Stomach (tissue), 9 donors: ENCODE measurements around the gene ELL2. TPM values are rescaled to one million over a fixed set of nuclear protein-coding genes. Genes with fewer than 3 reads are reported as not detected.

Experiments used
- DNase-seq, 2 donors: peaks; one replicate each; pipeline versions ENCODE4 v3.0.0 to v3.0.0-alpha.2; 2013 to 2019
- H3K27ac ChIP-seq, 5 donors: fragments of 200-600 bp in 4 of 5; sonication (generic) in 4 of 5; one replicate each; pipeline ENCODE4 v1.5.1; 2013 to 2019; ENCODE audit warnings: mild to moderate bottlenecking in 1 of 5, moderate library complexity in 1 of 5
- H3K27me3 ChIP-seq, 3 donors: fragments of 200-600 bp; sonication (generic); one replicate each; pipeline ENCODE4 v1.5.1; 2017 to 2019; ENCODE audit warnings: mixed run types in 1 of 3
- H3K36me3 ChIP-seq, 4 donors: fragments of 200-600 bp; sonication (generic); 1 replicate in 3 of 4; 2 replicates in 1 of 4; pipeline ENCODE4 v1.5.1; 2016 to 2019
- H3K4me1 ChIP-seq, 4 donors: fragments of 200-600 bp; sonication (generic); one replicate each; pipeline ENCODE4 v1.5.1; 2016 to 2019
- H3K4me3 ChIP-seq, 4 donors: fragments of 200-600 bp; sonication (generic) in 3 of 4; one replicate each; pipeline ENCODE4 v1.5.1; 2016 to 2019; ENCODE audit warnings: mild to moderate bottlenecking in 1 of 4
- H3K9me3 ChIP-seq, 4 donors: fragments of 200-600 bp; sonication (generic); one replicate each; pipeline ENCODE4 v1.5.1; 2016 to 2019
- CTCF ChIP-seq, 7 experiments: fragments of 450-650 bp in 4 of 7; fragments of 200-600 bp in 3 of 7; sonication (generic) in 3 of 7; IDR thresholded peaks; one replicate each; pipeline ENCODE4 v1.5.1; 2016 to 2019; ENCODE audit warnings: antibody characterized with exemption in 7 of 7, control low read depth in 2 of 7, mild to moderate bottlenecking in 1 of 7
- EP300 ChIP-seq: sonication (generic); formaldehyde crosslinking; IDR thresholded peaks from one replicate; pipeline ENCODE4 v1.6.1; 2017; ENCODE audit warnings: antibody characterized with exemption
- POLR2A ChIP-seq, 4 donors: fragments of 450-650 bp; IDR thresholded peaks; one replicate each; pipeline ENCODE4 v1.6.1; 2016; ENCODE audit warnings: antibody characterized with exemption in 4 of 4, control low read depth in 2 of 4, mild to moderate bottlenecking in 1 of 4, moderate library complexity in 1 of 4
- POLR2AphosphoS5 ChIP-seq, 3 donors: sonication (generic); formaldehyde crosslinking; IDR thresholded peaks; one replicate each; pipeline ENCODE4 v1.6.1; 2016; ENCODE audit warnings: antibody characterized with exemption in 3 of 3
- WGBS, 5 donors: extraction: QIAGEN DNeasy Blood & Tissue Kit in 3 of 5; methylation state at CpG; one replicate each; pipeline versions ENCODE4 v1.1.5 to v1.1.7; 2013 to 2018; 5-methylcytosine and 5-hydroxymethylcytosine counted together
- intact Hi-C: fragments of 100-400 bp; cut with DNase I; formaldehyde crosslinking; loops from one replicate; pipeline ENCODE4 v1.15.1; 2023; ENCODE audit warnings: low total_unique reads
- polyA plus RNA-seq, 3 donors: library from polyadenylated mRNA; stranded (reverse); fragments of 200-250 nt; gene quantifications; one replicate each; pipeline ENCODE4 v1.2.3, GENCODE V29; 2013
- total RNA-seq, 5 donors: library from RNA; depleted of rRNA; stranded (reverse); fragments of >200 nt; gene quantifications; one replicate each; pipeline versions ENCODE4 v1.1.0 to v1.2.3, GENCODE V29; 2014 to 2016
- donor health status: healthy with polysubstance abuse.
- donor health status: Bipolar disorder and iron deficiency.
- donor health status: healthy.

Gene ELL2
- total and polyA plus RNA-seq, 8 donors, result 24.7 to 279 (median 98.0) TPM

GRCh38 chr5:95917207-95917606 is 44.4 kb downstream of the ELL2 start:
- Histone ChIP-seq H3K27ac (peak overlapping the region in 1 of 5 donors; percentile 47), H3K4me1 (peaks cover 23 to 80% (median 44%) of the 10 kb centered on the region in 4 donors), H3K36me3 (peaks cover 0 to 54% (median 25%) of the 10 kb centered on the region in 4 donors)

DNA sequence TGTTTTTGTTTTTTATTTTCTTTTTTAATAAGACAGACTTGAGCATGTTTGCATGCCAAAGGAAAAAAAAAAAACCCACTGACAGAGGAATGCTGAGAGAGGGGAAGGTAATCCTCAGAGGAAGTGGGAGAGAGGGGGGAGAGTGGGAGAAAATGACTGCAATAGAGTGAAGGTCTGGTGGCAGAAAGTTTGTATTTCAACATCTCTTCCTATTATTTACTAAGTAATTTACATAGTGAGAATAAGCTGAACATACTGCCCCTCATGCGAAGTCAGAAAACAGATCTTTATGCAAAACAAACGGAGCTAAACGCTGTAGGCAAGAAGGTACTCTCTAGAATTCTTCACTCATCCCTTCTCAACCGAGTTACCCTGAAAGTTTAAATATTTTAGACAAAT is 45.0 kb downstream of the ELL2 start:
- no peak overlapping the region for H3K4me3 ChIP-seq
- H3K27ac ChIP-seq, result peak overlapping the region in 3 of 5 donors; percentile 12 to 47 (median 36)
- TF ChIP-seq CTCF (IDR thresholded peaks at IDR 0.05) (no peak), POLR2A (IDR thresholded peaks at IDR 0.05) (no peak), POLR2AphosphoS5 (IDR thresholded peaks at IDR 0.05) (no peak), EP300 (no peak)
- H3K36me3 ChIP-seq, result peaks cover 0 to 59% (median 31%) of the 10 kb centered on the region in 4 donors
- intact Hi-C loops, result no loop called here
- no peaks in the 10 kb centered on the region for H3K9me3 ChIP-seq
- H3K4me1 ChIP-seq, result peaks cover 23 to 78% (median 42%) of the 10 kb centered on the region in 4 donors
- WGBS, 5 donors, result 80 to 92% (median 82%) methylated on average over 4 of the region's 4 CpGs
- H3K27me3 ChIP-seq, result no peaks in the 10 kb centered on the region
- no peak for DNase-seq

More at GRCh38 chr5:95917207-95917606, 44.4 kb downstream of the ELL2 start:
- intact Hi-C loops, result no loop called here
- H3K9me3 ChIP-seq, result no peaks in the 10 kb centered on the region
- no peak for DNase-seq
- TF ChIP-seq EP300 (no peak), POLR2AphosphoS5 (IDR thresholded peaks at IDR 0.05) (no peak), CTCF (IDR thresholded peaks at IDR 0.05) (no peak), POLR2A (IDR thresholded peaks at IDR 0.05) (no peak)
- no peaks in the 10 kb centered on the region for H3K27me3 ChIP-seq
- no peak overlapping the region for H3K4me3 ChIP-seq

DNA sequence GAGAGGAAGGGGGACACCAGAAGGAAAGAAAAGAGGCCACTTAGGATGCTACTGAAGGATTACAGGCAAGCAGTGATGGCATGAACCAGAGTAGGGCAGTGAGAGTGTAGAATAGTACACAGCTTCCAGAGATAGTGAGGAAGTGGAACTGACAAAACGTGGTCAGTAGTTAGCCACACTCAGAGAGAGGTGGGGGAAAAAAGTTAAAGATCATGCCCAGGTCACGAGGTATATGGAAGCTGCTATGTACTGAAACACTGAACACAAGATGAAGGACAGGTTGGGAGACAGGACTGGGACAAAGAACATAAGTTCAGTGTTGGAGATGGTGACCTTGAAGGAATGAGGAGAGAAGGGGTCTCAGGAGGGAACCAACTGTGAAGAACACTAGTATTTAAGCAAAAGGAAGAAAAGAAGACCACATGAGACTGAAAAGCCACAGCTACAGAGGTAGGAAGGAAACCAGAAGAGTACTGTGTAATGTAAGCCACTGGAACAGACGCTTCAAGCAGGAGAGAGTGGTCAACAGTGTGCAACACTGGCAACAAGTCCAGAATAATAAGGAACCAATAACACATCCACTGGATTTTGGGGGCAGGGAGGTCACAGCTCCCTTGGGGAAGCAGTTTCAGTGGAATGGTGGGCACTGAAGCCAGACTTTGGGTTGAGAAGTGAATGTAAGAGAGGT is 45.5 kb downstream of the ELL2 start:
- 49 to 69% (median 57%) methylated on average over 3 of the region's 3 CpGs for WGBS, 5 donors
- H3K27ac ChIP-seq, result peak overlapping the region in 4 of 5 donors; percentile 12 to 47 (median 38)
- intact Hi-C loops, result no loop called here

DNA sequence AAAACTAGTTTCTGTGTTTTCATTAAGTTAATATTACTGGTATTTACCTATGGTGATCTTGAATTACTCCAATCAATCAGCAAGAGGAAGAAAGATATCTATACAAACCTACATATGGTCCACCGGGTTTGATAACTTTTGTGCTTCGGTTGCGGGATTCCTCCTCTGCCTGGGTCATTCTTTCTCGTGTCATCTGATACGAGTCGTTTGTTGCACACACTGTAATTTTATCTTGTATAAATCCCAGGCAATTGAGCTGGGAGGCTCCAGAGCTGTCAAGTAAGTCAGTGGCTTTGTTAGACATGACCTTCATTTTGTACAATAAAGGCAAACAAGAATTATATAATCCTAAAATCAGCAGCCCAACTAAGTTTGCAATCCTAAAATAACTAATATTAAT is 48.0 kb downstream of the ELL2 start:
- Histone ChIP-seq H3K27ac (no peak overlapping the region), H3K9me3 (no peaks in the 10 kb centered on the region), H3K36me3 (peaks cover 0 to 86% (median 48%) of the 10 kb centered on the region in 4 donors), H3K4me3 (no peak overlapping the region), H3K27me3 (no peaks in the 10 kb centered on the region), H3K4me1 (peaks cover 15 to 64% (median 34%) of the 10 kb centered on the region in 4 donors)
- intact Hi-C loops, result no loop called here
- DNase-seq, result no peak
- WGBS, 5 donors, result 41 to 68% (median 54%) methylated on average over 6 of the region's 6 CpGs
- no peak for TF ChIP-seq CTCF (IDR thresholded peaks at IDR 0.05)
- TF ChIP-seq POLR2AphosphoS5 (IDR thresholded peaks at IDR 0.05), result no peak
- TF ChIP-seq POLR2A (IDR thresholded peaks at IDR 0.05), result no peak
- TF ChIP-seq EP300, result no peak

More for the DNA sequence above, 45.5 kb downstream of the ELL2 start:
- Histone ChIP-seq H3K36me3 (peaks cover 0 to 64% (median 36%) of the 10 kb centered on the region in 4 donors), H3K4me3 (no peak overlapping the region), H3K27me3 (no peaks in the 10 kb centered on the region), H3K9me3 (no peaks in the 10 kb centered on the region), H3K4me1 (peaks cover 23 to 74% (median 42%) of the 10 kb centered on the region in 4 donors)
- TF ChIP-seq EP300 (no peak), POLR2A (IDR thresholded peaks at IDR 0.05) (no peak), CTCF (IDR thresholded peaks at IDR 0.05) (no peak), POLR2AphosphoS5 (IDR thresholded peaks at IDR 0.05) (no peak)
- DNase-seq, result no peak
